Hepatocyte (in vitro differentiated cells): Measurements from ENCODE around the gene OR8B4. TPM values are rescaled to one million over a fixed set of nuclear protein-coding genes. Genes with fewer than 3 reads are reported as not detected.

Experiments used
- DNase-seq: peaks from one replicate; pipeline ENCODE4 v3.0.0-alpha.2; 2016; ENCODE audit warnings: low spot score
- H2AFZ ChIP-seq: fragments of 200-600 bp; sonication (generic); 2 replicates; pipeline ENCODE4 v1.6.0; 2016; ENCODE audit warnings: antibody characterized with exemption, mild to moderate bottlenecking
- H3K27ac ChIP-seq: fragments of 200-600 bp; sonication (generic); 2 replicates; pipeline ENCODE4 v1.5.1; 2016; ENCODE audit warnings: mild to moderate bottlenecking
- H3K27me3 ChIP-seq: fragments of 200-600 bp; sonication (generic); 2 replicates; pipeline ENCODE4 v1.6.1; 2016
- H3K36me3 ChIP-seq: fragments of 200-600 bp; sonication (generic); replicated peaks from 2 replicates; pipeline ENCODE4 v1.5.1; 2016; ENCODE audit warnings: low read depth; ENCODE audit not compliant: insufficient read depth
- H3K4me1 ChIP-seq: fragments of 200-600 bp; sonication (generic); 2 replicates; pipeline ENCODE4 v1.5.1; 2016; ENCODE audit warnings: mild to moderate bottlenecking, moderate library complexity; ENCODE audit not compliant: insufficient read depth
- H3K4me2 ChIP-seq: fragments of 200-600 bp; sonication (generic); 2 replicates; pipeline ENCODE4 v1.6.0; 2016
- H3K4me3 ChIP-seq: fragments of 200-600 bp; sonication (generic); 2 replicates; pipeline ENCODE4 v1.5.1; 2016; ENCODE audit warnings: mild to moderate bottlenecking
- H3K79me2 ChIP-seq: fragments of 200-600 bp; sonication (generic); 2 replicates; pipeline ENCODE4 v1.6.0; 2017; ENCODE audit warnings: mild to moderate bottlenecking
- H3K9me2 ChIP-seq: fragments of 200-600 bp; sonication (generic); replicated peaks from 2 replicates; pipeline ENCODE4 v1.6.0; 2017; ENCODE audit warnings: mild to moderate bottlenecking; ENCODE audit not compliant: insufficient read depth
- H3K9me3 ChIP-seq: fragments of 200-600 bp; sonication (generic); 2 replicates; pipeline ENCODE4 v1.5.1; 2016; ENCODE audit warnings: low read depth, mild to moderate bottlenecking
- H4K20me1 ChIP-seq: fragments of 200-600 bp; sonication (generic); 2 replicates; pipeline ENCODE4 v1.6.0; 2016; ENCODE audit warnings: mild to moderate bottlenecking; ENCODE audit not compliant: insufficient read depth, poor library complexity, severe bottlenecking
- EZH2 ChIP-seq: fragments of 200-600 bp; sonication (generic); IDR thresholded peaks from 2 replicates; pipeline ENCODE4 v1.6.1; 2016; ENCODE audit warnings: antibody characterized with exemption, mild to moderate bottlenecking, borderline replicate concordance
- EZH2phosphoT487 ChIP-seq: fragments of 200-600 bp; sonication (generic); IDR thresholded peaks from one replicate; pipeline ENCODE4 v1.6.1; 2018; ENCODE audit warnings: antibody characterized with exemption, mild to moderate bottlenecking, low read depth, moderate library complexity; ENCODE audit not compliant: unreplicated experiment, severe bottlenecking
- WGBS: methylation state at CpG from one replicate; pipeline ENCODE4 v1.1.6; 2016; ENCODE audit warnings: low lambda C conversion rate; ENCODE audit errors: missing lambda C conversion rate; 5-methylcytosine and 5-hydroxymethylcytosine counted together
- polyA plus RNA-seq: library from polyadenylated mRNA; unstranded; fragments of >200 nt; fragmentation: Nextera tagmentation; extraction: Ambion mirVana; gene quantifications from 2 replicates; pipeline ENCODE4 v1.2.1, GENCODE V29; 2016
- total RNA-seq: library from RNA; depleted of rRNA; stranded (reverse); fragments of >200 nt; gene quantifications from 2 replicates; pipeline ENCODE4 v1.2.3, GENCODE V29; 2014
- TF ChIP-seq, protein P1 (sequence below): fragments of 200-600 bp; sonication (generic); IDR thresholded peaks from 2 replicates; pipeline ENCODE4 v1.5.1; 2016; ENCODE audit warnings: antibody characterized with exemption, mild to moderate bottlenecking; ENCODE audit not compliant: poor library complexity

The OR8B4 gene
- total and polyA plus RNA-seq, 2 experiments from 2014 or later, result not detected

GRCh38 chr11:124380585-124380984, 44.1 kb downstream of the OR8B4 start:
- no peak overlapping the region for H3K27ac ChIP-seq
- DNase-seq, result no peak
- no peaks in the 10 kb centered on the region for H4K20me1 ChIP-seq
- no peak overlapping the region for H3K4me3 ChIP-seq
- no peak overlapping the region for H3K4me2 ChIP-seq
- no peaks in the 10 kb centered on the region for H3K9me3 ChIP-seq
- 92% methylated on average over 2 of the region's 2 CpGs for WGBS
- no peaks in the 10 kb centered on the region for H3K36me3 ChIP-seq
- no peaks in the 10 kb centered on the region for H3K79me2 ChIP-seq
- no peak overlapping the region for H2AFZ ChIP-seq
- no peaks in the 10 kb centered on the region for H3K27me3 ChIP-seq
- H3K4me1 ChIP-seq, result no peaks in the 10 kb centered on the region
- TF ChIP-seq EZH2, result no peak
- no peak for TF ChIP-seq EZH2phosphoT487
- TF ChIP-seq, protein P1, sequence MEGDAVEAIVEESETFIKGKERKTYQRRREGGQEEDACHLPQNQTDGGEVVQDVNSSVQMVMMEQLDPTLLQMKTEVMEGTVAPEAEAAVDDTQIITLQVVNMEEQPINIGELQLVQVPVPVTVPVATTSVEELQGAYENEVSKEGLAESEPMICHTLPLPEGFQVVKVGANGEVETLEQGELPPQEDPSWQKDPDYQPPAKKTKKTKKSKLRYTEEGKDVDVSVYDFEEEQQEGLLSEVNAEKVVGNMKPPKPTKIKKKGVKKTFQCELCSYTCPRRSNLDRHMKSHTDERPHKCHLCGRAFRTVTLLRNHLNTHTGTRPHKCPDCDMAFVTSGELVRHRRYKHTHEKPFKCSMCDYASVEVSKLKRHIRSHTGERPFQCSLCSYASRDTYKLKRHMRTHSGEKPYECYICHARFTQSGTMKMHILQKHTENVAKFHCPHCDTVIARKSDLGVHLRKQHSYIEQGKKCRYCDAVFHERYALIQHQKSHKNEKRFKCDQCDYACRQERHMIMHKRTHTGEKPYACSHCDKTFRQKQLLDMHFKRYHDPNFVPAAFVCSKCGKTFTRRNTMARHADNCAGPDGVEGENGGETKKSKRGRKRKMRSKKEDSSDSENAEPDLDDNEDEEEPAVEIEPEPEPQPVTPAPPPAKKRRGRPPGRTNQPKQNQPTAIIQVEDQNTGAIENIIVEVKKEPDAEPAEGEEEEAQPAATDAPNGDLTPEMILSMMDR, result no peak
- H3K9me2 ChIP-seq, result no peaks in the 10 kb centered on the region

DNA sequence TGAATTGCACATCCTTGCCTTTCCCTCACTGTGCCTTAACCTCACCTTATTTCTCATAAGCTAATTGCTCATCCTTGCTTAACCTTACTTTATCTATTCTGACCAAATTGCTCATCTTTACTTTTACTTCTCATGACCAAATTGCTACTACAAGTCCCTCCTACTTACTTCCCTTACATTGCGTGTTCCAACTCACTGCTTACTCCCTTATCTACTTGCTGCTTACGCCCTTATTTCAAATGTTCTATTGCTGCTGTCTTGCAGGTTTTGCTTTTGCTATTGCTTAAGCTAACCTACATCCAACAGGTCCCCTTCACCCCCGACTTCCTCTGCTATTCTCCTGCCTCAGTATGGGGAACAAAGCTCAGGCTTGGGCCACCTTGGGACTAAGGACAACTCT, 48.4 kb downstream of the OR8B4 start:
- Histone ChIP-seq H3K9me2 (no peaks in the 10 kb centered on the region), H3K9me3 (no peaks in the 10 kb centered on the region), H3K4me1 (no peaks in the 10 kb centered on the region), H2AFZ (no peak overlapping the region), H3K79me2 (no peaks in the 10 kb centered on the region), H3K27me3 (no peaks in the 10 kb centered on the region), H3K4me2 (no peak overlapping the region), H4K20me1 (no peaks in the 10 kb centered on the region), H3K27ac (no peak overlapping the region), H3K4me3 (no peak overlapping the region), H3K36me3 (no peaks in the 10 kb centered on the region)
- no peak for DNase-seq
- WGBS, result 72% methylated on average over 3 of the region's 3 CpGs
- TF ChIP-seq EZH2phosphoT487 (no peak), EZH2 (no peak)
- TF ChIP-seq, protein P1, result no peak

Other genes with a start within 250 kb of the OR8B4 start
- 0.03 TPM in 1 of 2 replicates, not detected in the other for gene OR10D3, start 241.5 kb downstream of the OR8B4 start, total RNA-seq
- not detected in 2 replicates for gene OR10D3, start 241.5 kb downstream of the OR8B4 start, polyA plus RNA-seq
- not detected in 2 replicates for gene OR8G1, start 183.8 kb downstream of the OR8B4 start, total RNA-seq
- gene OR8G1, start 183.8 kb downstream of the OR8B4 start, polyA plus RNA-seq, result not detected in 2 replicates
- gene OR8G5, start 168.5 kb downstream of the OR8B4 start, total RNA-seq, result not detected in 2 replicates
- not detected in 2 replicates for gene OR8G5, start 168.5 kb downstream of the OR8B4 start, polyA plus RNA-seq
- not detected in 2 replicates for gene OR8D1, start 110.9 kb downstream of the OR8B4 start, total RNA-seq
- not detected in 2 replicates for gene OR8D1, start 110.9 kb downstream of the OR8B4 start, polyA plus RNA-seq
- not detected in 2 replicates for gene OR8D2, start 104.7 kb downstream of the OR8B4 start, total RNA-seq
- gene OR8D2, start 104.7 kb downstream of the OR8B4 start, polyA plus RNA-seq, result not detected in 2 replicates
- not detected in 2 replicates for gene OR8B2, start 40.4 kb downstream of the OR8B4 start, total RNA-seq
- not detected in 2 replicates for gene OR8B2, start 40.4 kb downstream of the OR8B4 start, polyA plus RNA-seq
- gene OR8B3, start 25.8 kb downstream of the OR8B4 start, total RNA-seq, result not detected in 2 replicates
- gene OR8B3, start 25.8 kb downstream of the OR8B4 start, polyA plus RNA-seq, result not detected in 2 replicates
- not detected in 2 replicates for gene OR8B8, start 20.8 kb upstream of the OR8B4 start, total RNA-seq
- not detected in 2 replicates for gene OR8B8, start 20.8 kb upstream of the OR8B4 start, polyA plus RNA-seq
- gene OR8B12, start 118.8 kb upstream of the OR8B4 start, total RNA-seq, result not detected in 2 replicates
- not detected in 2 replicates for gene OR8B12, start 118.8 kb upstream of the OR8B4 start, polyA plus RNA-seq
- gene OR8A1, start 145.1 kb upstream of the OR8B4 start, total RNA-seq, result not detected in 2 replicates
- not detected in 2 replicates for gene OR8A1, start 145.1 kb upstream of the OR8B4 start, polyA plus RNA-seq
- not detected in 2 replicates for gene PANX3, start 186.6 kb upstream of the OR8B4 start, total RNA-seq
- gene PANX3, start 186.6 kb upstream of the OR8B4 start, polyA plus RNA-seq, result 0.09 and 0.25 TPM in 2 replicates
- 34.6 and 41.4 TPM in 2 replicates for gene TBRG1, start 198.0 kb upstream of the OR8B4 start, total RNA-seq
- gene TBRG1, start 198.0 kb upstream of the OR8B4 start, polyA plus RNA-seq, result 35.0 and 45.2 TPM in 2 replicates
- gene SIAE, start 248.9 kb upstream of the OR8B4 start, total RNA-seq, result 35.5 and 37.0 TPM in 2 replicates
- 18.6 and 24.0 TPM in 2 replicates for gene SIAE, start 248.9 kb upstream of the OR8B4 start, polyA plus RNA-seq
- gene SPA17, start 249.0 kb upstream of the OR8B4 start, total RNA-seq, result 5.8 and 7.2 TPM in 2 replicates
- 3.8 and 5.8 TPM in 2 replicates for gene SPA17, start 249.0 kb upstream of the OR8B4 start, polyA plus RNA-seq